ENCODE results near the gene ZBTB32.

The ZBTB32 gene

DNA sequence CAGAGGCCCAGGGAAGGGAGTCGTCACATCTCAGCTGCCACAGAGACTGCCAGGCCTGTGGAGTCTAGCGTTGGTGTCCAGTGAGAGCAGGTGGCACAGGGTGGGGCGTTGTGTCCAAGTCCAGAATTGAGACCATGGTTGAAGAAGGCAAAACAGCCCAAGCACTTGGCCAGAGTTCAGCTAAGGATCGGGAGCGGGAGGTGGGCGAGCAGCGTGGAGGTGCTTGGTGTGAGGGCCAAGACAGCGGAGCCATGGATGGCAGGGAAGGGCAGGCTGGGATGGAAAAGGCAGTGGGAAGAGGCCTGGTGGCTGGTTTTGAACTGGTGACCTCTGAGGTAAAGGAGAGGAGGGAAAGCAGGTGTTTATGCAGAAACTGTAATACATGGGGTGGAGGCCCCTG, 29.9 kb downstream of the ZBTB32 start:
- peaks cover 15% of the 10 kb centered on the region for H3K4me1 ChIP-seq (ENCODE audit: control insufficient read depth, low read length)
- no peaks in the 10 kb centered on the region for H3K79me2 ChIP-seq (ENCODE audit: control insufficient read depth, low read length)
- no peaks in the 10 kb centered on the region for H3K27me3 ChIP-seq (ENCODE audit: control insufficient read depth, low read length)
- H4K20me1 ChIP-seq (ENCODE audit: control insufficient read depth, insufficient read depth, low read depth, low read length), result no peaks in the 10 kb centered on the region
- H3K27ac ChIP-seq (ENCODE audit: low read depth, low read length), result no peak overlapping the region
- H3K4me2 ChIP-seq (ENCODE audit: low read length), result no peak overlapping the region
- H3K36me3 ChIP-seq (ENCODE audit: control insufficient read depth, low read length), result peaks cover 91% of the 10 kb centered on the region
- no peak overlapping the region for H3K4me3 ChIP-seq (ENCODE audit: low read length)
- no peaks in the 10 kb centered on the region for H3K9me2 ChIP-seq (replicated peaks; ENCODE audit: control insufficient read depth, low read length)
- H3K9me3 ChIP-seq (ENCODE audit: control insufficient read depth, insufficient read depth, low read length), result no peaks in the 10 kb centered on the region
- peaks cover 16% of the 10 kb centered on the region for H3F3A ChIP-seq (ENCODE audit: control insufficient read depth, insufficient read depth)
- TF ChIP-seq, protein P1, sequence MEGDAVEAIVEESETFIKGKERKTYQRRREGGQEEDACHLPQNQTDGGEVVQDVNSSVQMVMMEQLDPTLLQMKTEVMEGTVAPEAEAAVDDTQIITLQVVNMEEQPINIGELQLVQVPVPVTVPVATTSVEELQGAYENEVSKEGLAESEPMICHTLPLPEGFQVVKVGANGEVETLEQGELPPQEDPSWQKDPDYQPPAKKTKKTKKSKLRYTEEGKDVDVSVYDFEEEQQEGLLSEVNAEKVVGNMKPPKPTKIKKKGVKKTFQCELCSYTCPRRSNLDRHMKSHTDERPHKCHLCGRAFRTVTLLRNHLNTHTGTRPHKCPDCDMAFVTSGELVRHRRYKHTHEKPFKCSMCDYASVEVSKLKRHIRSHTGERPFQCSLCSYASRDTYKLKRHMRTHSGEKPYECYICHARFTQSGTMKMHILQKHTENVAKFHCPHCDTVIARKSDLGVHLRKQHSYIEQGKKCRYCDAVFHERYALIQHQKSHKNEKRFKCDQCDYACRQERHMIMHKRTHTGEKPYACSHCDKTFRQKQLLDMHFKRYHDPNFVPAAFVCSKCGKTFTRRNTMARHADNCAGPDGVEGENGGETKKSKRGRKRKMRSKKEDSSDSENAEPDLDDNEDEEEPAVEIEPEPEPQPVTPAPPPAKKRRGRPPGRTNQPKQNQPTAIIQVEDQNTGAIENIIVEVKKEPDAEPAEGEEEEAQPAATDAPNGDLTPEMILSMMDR (IDR thresholded peaks at IDR 0.05; ENCODE audit: low read depth, low read length, poor library complexity, severe bottlenecking), result no peak
- no peak for TF ChIP-seq EZH2phosphoT487 (IDR thresholded peaks at IDR 0.05; ENCODE audit: borderline replicate concordance, low read length)

DNA sequence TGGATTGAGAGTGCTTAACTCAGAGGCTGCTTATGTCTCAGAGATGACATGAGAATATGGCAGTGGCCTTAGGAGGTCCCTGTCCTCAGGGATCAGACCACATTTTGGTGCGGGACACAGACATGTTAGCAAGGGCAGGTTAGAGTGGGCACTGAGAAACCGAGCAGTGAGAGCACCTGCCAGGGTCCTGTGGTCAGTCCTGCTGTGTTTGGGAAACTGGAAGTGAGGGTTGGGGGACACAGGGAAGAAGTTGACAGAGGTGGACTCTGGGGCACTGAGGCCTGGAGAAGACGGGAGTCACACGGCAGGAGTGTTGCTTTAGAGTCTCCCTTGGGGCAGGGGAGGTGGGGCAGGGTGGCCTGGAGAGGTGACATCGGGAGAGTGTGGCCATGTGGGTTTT, 30.5 kb downstream of the ZBTB32 start:
- Histone ChIP-seq H3K4me2 (ENCODE audit: low read length) (no peak overlapping the region), H3K27me3 (ENCODE audit: control insufficient read depth, low read length) (no peaks in the 10 kb centered on the region), H3K9me3 (ENCODE audit: control insufficient read depth, insufficient read depth, low read length) (no peaks in the 10 kb centered on the region), H3K4me3 (ENCODE audit: low read length) (no peak overlapping the region), H3K4me1 (ENCODE audit: control insufficient read depth, low read length) (peaks cover 20% of the 10 kb centered on the region), H4K20me1 (ENCODE audit: control insufficient read depth, insufficient read depth, low read depth, low read length) (no peaks in the 10 kb centered on the region), H3K79me2 (ENCODE audit: control insufficient read depth, low read length) (no peaks in the 10 kb centered on the region), H3K27ac (ENCODE audit: low read depth, low read length) (no peak overlapping the region), H3K36me3 (ENCODE audit: control insufficient read depth, low read length) (peaks cover 85% of the 10 kb centered on the region), H3K9me2 (replicated peaks; ENCODE audit: control insufficient read depth, low read length) (no peaks in the 10 kb centered on the region), H3F3A (ENCODE audit: control insufficient read depth, insufficient read depth) (peaks cover 16% of the 10 kb centered on the region)
- TF ChIP-seq EZH2phosphoT487 (IDR thresholded peaks at IDR 0.05; ENCODE audit: borderline replicate concordance, low read length), result no peak
- TF ChIP-seq, protein P1 (IDR thresholded peaks at IDR 0.05; ENCODE audit: low read depth, low read length, poor library complexity, severe bottlenecking), result no peak

DNA sequence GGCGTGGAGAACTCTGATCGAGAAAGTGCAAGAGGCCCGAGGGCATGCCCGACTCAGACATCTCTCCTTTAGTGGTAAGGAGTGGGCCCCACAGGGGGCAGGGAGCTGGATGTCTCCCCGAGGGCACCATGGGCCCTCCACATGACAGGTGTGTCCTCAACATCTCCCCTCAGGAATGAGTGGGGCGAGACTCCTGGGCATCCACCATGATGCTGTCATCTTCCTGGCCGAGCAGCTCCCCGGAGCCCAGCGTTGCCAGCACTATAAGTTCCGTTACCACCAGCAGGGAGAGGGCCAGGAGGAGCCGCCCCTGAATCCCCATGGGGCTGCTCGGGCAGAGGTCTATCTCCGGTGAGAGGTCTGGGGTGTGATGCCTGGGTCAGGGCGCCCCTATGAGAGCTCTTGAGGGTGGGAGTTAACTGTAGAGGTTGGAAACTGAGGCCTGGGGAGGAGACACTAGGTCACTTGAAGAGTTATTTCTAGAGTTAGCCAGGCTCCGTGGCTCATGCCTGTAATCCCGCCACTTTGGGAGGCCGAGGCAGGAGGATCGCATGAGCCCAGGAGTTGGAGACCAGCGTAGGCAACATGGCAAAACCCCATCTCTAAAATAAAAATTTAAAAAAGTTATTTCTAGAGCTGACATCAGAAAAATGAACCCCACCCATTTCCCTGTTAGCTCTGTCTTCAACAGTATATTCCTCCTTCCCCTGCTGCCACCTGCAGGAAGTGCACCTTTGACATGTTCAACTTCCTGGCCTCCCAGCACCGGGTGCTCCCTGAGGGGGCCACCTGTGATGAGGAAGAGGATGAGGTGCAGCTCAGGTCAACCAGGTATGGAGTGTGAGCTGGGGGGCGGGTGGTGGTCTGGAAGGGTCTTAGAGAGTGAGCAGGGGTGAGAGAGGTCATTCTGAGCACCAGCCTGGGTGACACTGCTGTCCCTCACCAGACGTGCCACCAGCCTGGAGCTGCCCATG, 32.8 kb downstream of the ZBTB32 start:
- no peak for TF ChIP-seq EZH2phosphoT487 (IDR thresholded peaks at IDR 0.05; ENCODE audit: borderline replicate concordance, low read length)
- TF ChIP-seq, protein P1 (IDR thresholded peaks at IDR 0.05; ENCODE audit: low read depth, low read length, poor library complexity, severe bottlenecking), result peak; percentile 33
- no peak overlapping the region for H3K4me3 ChIP-seq (ENCODE audit: low read length)
- H3K36me3 ChIP-seq (ENCODE audit: control insufficient read depth, low read length), result peaks cover 63% of the 10 kb centered on the region
- no peaks in the 10 kb centered on the region for H3K9me3 ChIP-seq (ENCODE audit: control insufficient read depth, insufficient read depth, low read length)
- H3K9me2 ChIP-seq (replicated peaks; ENCODE audit: control insufficient read depth, low read length), result no peaks in the 10 kb centered on the region
- no peak overlapping the region for H3K27ac ChIP-seq (ENCODE audit: low read depth, low read length)
- H3F3A ChIP-seq (ENCODE audit: control insufficient read depth, insufficient read depth), result peaks cover 16% of the 10 kb centered on the region
- peaks cover 34% of the 10 kb centered on the region for H3K4me1 ChIP-seq (ENCODE audit: control insufficient read depth, low read length)
- H4K20me1 ChIP-seq (ENCODE audit: control insufficient read depth, insufficient read depth, low read depth, low read length), result no peaks in the 10 kb centered on the region
- H3K79me2 ChIP-seq (ENCODE audit: control insufficient read depth, low read length), result no peaks in the 10 kb centered on the region
- no peaks in the 10 kb centered on the region for H3K27me3 ChIP-seq (ENCODE audit: control insufficient read depth, low read length)
- no peak overlapping the region for H3K4me2 ChIP-seq (ENCODE audit: low read length)
